ENCODE results near the gene VSIR. TPM values are rescaled to one million over a fixed set of nuclear protein-coding genes. Genes with fewer than 3 reads are reported as not detected.

Gene VSIR
- total RNA-seq, 4 donors from 2014 or later, result 34.7 to 83.6 (median 61.6) TPM

DNA sequence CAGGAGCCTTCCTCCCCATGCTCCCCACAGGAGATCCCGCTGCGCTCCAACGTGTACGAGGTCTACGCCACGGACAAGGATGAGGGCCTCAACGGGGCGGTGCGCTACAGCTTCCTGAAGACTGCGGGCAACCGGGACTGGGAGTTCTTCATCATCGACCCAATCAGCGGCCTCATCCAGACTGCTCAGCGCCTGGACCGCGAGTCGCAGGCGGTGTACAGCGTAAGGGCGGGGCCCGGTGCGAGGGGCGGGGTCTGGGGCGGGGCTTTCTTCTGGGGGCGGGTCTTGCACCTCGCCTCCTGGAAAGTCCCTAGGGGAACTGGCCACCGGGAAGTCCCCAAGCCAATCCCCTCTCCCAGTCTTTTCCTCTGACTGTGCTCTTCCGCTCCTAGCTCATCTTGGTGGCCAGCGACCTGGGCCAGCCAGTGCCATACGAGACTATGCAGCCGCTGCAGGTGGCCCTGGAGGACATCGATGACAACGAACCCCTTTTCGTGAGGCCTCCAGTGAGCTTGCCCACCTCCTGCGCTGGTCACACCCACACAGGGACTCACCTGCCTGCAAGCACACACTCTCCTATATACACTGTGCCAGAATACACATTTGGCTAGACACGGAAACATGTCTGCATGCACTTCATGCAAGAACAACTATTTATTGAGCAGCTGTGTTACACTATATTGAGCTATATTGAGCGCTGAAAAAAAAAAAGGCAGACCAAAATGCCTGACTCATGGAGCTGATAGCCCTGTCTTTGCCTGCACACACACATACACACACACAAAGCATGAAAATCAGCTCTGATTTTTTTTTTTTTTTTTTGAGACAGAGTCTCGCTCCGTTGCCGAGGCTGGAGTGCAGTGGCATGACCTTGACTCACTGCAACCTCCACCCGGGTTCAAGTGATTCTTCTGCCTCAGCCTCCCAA is 32.7 kb upstream of the VSIR start:
- Histone ChIP-seq H3K36me3 (no peaks in the 10 kb centered on the region), H3K27me3 (no peaks in the 10 kb centered on the region), H3K9me3 (no peaks in the 10 kb centered on the region), H3K4me3 (no peak overlapping the region), H3K27ac (no peak overlapping the region), H3K4me1 (peaks cover 0 to 5% (median 0%) of the 10 kb centered on the region in 3 donors)
- WGBS, 2 donors (ENCODE audit: low coverage in 1 of 2), result 60 to 68% methylated on average over 1 to 5 of the region's 41 CpGs
- ATAC-seq, result no peak
- TF ChIP-seq EP300 (IDR thresholded peaks at IDR 0.05) (no peak), POLR2AphosphoS5 (IDR thresholded peaks at IDR 0.05) (no peak), POLR2A (IDR thresholded peaks at IDR 0.05) (no peak)
- TF ChIP-seq, protein P1, sequence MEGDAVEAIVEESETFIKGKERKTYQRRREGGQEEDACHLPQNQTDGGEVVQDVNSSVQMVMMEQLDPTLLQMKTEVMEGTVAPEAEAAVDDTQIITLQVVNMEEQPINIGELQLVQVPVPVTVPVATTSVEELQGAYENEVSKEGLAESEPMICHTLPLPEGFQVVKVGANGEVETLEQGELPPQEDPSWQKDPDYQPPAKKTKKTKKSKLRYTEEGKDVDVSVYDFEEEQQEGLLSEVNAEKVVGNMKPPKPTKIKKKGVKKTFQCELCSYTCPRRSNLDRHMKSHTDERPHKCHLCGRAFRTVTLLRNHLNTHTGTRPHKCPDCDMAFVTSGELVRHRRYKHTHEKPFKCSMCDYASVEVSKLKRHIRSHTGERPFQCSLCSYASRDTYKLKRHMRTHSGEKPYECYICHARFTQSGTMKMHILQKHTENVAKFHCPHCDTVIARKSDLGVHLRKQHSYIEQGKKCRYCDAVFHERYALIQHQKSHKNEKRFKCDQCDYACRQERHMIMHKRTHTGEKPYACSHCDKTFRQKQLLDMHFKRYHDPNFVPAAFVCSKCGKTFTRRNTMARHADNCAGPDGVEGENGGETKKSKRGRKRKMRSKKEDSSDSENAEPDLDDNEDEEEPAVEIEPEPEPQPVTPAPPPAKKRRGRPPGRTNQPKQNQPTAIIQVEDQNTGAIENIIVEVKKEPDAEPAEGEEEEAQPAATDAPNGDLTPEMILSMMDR (IDR thresholded peaks at IDR 0.05), result no peak

DNA sequence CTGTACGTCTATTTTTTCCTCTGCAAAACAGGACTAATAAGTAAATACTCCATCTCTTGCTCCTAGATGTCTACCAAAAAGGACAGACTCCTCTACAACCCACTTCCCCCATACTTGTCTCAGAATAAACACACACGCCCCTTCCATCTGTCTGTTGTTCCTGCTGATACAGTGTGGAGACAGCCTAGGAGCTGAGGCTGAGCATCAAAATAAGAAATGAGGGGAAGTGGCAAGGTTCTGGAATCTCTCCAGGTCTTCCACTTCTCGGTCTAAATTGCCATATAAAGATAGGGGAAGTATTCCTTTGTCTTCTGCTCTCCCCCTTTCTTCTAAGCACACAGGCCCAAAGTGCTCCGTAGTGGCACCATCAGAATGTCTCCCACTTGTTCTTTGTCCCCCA is 30.8 kb upstream of the VSIR start:
- TF ChIP-seq POLR2A (IDR thresholded peaks at IDR 0.05) (no peak), EP300 (IDR thresholded peaks at IDR 0.05) (no peak), POLR2AphosphoS5 (IDR thresholded peaks at IDR 0.05) (no peak)
- TF ChIP-seq, protein P1 (IDR thresholded peaks at IDR 0.05), result no peak
- H3K9me3 ChIP-seq, result no peaks in the 10 kb centered on the region
- no peaks in the 10 kb centered on the region for H3K36me3 ChIP-seq
- WGBS, 2 donors (ENCODE audit: low coverage in 1 of 2), result 28 to 60% methylated on average over 3 of the region's 4 CpGs
- no peak overlapping the region for H3K4me3 ChIP-seq
- peaks cover 0 to 5% (median 0%) of the 10 kb centered on the region in 3 donors for H3K4me1 ChIP-seq
- no peak overlapping the region for H3K27ac ChIP-seq
- ATAC-seq, result peak; percentile 49
- no peaks in the 10 kb centered on the region for H3K27me3 ChIP-seq

- no peak for ATAC-seq
- TF ChIP-seq POLR2AphosphoS5 (IDR thresholded peaks at IDR 0.05) (no peak), POLR2A (IDR thresholded peaks at IDR 0.05) (no peak), EP300 (IDR thresholded peaks at IDR 0.05) (no peak)
- TF ChIP-seq, protein P1 (IDR thresholded peaks at IDR 0.05), result no peak
- H3K4me3 ChIP-seq, result no peak overlapping the region
- no peaks in the 10 kb centered on the region for H3K36me3 ChIP-seq
- no peaks in the 10 kb centered on the region for H3K27me3 ChIP-seq
- 100% methylated on average over 1 of the region's 18 CpGs; no CpG with 5 or more reads in 1 of the 2 donors for WGBS, 2 donors (ENCODE audit: low coverage in 1 of 2)
- peaks cover 0 to 5% (median 0%) of the 10 kb centered on the region in 3 donors for H3K4me1 ChIP-seq
- no peaks in the 10 kb centered on the region for H3K9me3 ChIP-seq
- no peak overlapping the region for H3K27ac ChIP-seq
Observed at GRCh38 chr10:71802715-71803488, 29.6 kb upstream of the VSIR start.

GRCh38 chr10:71802235-71802634 is 28.9 kb upstream of the VSIR start:
- H3K4me1 ChIP-seq, result peaks cover 0 to 5% (median 0%) of the 10 kb centered on the region in 3 donors
- ATAC-seq, result no peak
- WGBS, 2 donors (ENCODE audit: low coverage in 1 of 2), result 82% methylated on average over 3 of the region's 6 CpGs; no CpG with 5 or more reads in 1 of the 2 donors
- H3K27me3 ChIP-seq, result no peaks in the 10 kb centered on the region
- H3K4me3 ChIP-seq, result no peak overlapping the region
- no peak for TF ChIP-seq EP300 (IDR thresholded peaks at IDR 0.05)
- TF ChIP-seq POLR2AphosphoS5 (IDR thresholded peaks at IDR 0.05), result no peak
- no peak for TF ChIP-seq POLR2A (IDR thresholded peaks at IDR 0.05)
- TF ChIP-seq, protein P1 (IDR thresholded peaks at IDR 0.05), result no peak
- no peaks in the 10 kb centered on the region for H3K9me3 ChIP-seq
- H3K27ac ChIP-seq, result no peak overlapping the region
- H3K36me3 ChIP-seq, result no peaks in the 10 kb centered on the region
